Neural cell (in vitro differentiated cells): Measurements from ENCODE around the gene TMEM131.

Experiments
- CTCF ChIP-seq: fragments of 450-650 bp; IDR thresholded peaks from 2 replicates; pipeline ENCODE4 v1.5.1; 2014; ENCODE audit warnings: antibody characterized with exemption, mild to moderate bottlenecking, moderate library complexity; ENCODE audit not compliant: poor library complexity, severe bottlenecking
- EP300 ChIP-seq: fragments of 450-650 bp; conservative IDR thresholded peaks from 2 replicates; pipeline ENCODE4 v1.6.1; 2014; ENCODE audit warnings: antibody characterized with exemption, mild to moderate bottlenecking, moderate library complexity; ENCODE audit not compliant: poor library complexity, severe bottlenecking
- EZH2 ChIP-seq: fragments of 200-600, 300-800 bp; shearing (Covaris generic), sonication (generic); IDR thresholded peaks from 2 replicates; pipeline ENCODE4 v1.6.1; 2014; ENCODE audit warnings: antibody characterized with exemption, low read length, borderline replicate concordance, mild to moderate bottlenecking; ENCODE audit not compliant: insufficient read depth, poor library complexity, severe bottlenecking
- RAD21 ChIP-seq: fragments of 450-650 bp; conservative IDR thresholded peaks from 2 replicates; pipeline ENCODE4 v1.6.1; 2014; ENCODE audit warnings: antibody characterized with exemption, mild to moderate bottlenecking, moderate library complexity
- REST ChIP-seq: IDR thresholded peaks from 2 replicates; pipeline ENCODE4 v1.6.1; 2012; ENCODE audit warnings: borderline replicate concordance
- TAF1 ChIP-seq: IDR thresholded peaks from 2 replicates; pipeline ENCODE4 v1.6.1; 2012; ENCODE audit warnings: low read depth

- TF ChIP-seq TAF1, result no peak
- TF ChIP-seq RAD21, result no peak
- no peak for TF ChIP-seq REST
- TF ChIP-seq EZH2, result no peak
- no peak for TF ChIP-seq CTCF
- TF ChIP-seq EP300, result no peak
Observed at GRCh38 chr2:97885841-97886240, 109.9 kb downstream of the TMEM131 start.
